Stimulated activated CD4-positive, alpha-beta T cell treated with anti-CD3 and anti-CD28 coated beads, Interleukin-12 subunit alpha, Interleukin-12 subunit beta, amount 100 ng/mL, for 24 hours (primary cell): ENCODE measurements around the gene ITIH1.

Source experiments
- DNase-seq, 2 experiments: peaks; one replicate each; pipeline ENCODE4 v3.0.0-alpha.2; 2020; ENCODE audit warnings: low read depth in 2 of 2

Gene ITIH1

DNA sequence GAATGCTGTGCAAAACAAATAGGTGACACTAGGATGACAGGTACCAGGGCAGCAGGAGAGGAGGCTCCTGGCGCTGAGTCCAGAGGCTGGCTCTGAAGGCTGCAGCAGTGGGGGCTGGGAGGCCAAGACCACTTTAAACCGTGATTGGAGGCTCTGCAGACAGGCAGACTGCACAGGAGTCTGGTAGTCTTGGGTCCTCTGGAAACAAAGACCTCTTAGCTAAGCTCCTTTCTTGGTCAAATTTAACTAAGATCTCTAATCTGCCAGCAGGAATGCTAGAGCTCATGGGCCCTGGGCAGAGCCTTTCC, 61.8 kb downstream of the ITIH1 start:
- DNase-seq, result no peak

DNA sequence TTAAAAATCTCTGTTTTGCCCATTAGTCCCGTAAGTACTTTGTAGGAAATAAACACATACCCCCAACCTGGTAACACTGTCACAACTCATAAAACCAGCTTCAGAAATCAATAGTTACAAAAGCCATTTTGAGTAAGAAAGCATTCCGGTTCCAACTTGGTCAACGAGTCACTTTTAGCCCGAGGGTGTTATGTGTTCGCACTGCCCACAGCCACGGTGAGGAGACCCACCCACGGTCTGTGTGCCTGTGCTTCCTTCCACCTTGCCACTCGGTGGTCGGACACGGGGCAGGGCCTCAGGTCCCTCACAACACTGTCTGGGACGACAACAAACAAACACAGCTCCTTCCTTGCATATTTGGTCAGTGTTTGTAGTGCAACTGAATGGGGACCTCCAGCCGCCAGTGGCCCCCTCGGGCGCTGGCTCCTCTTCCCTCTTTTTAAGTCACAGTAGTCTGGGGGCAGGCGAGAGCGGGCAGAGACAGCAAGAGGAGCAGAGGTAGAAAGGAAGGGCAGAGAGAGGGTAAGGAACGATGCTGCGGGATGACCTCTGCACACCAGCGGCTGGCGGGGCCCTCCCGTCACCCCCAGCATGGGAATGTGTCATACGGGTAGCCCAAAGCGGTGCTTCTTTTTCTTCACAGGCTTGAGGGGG, 62.6 kb downstream of the ITIH1 start:
- no peak for DNase-seq

DNA sequence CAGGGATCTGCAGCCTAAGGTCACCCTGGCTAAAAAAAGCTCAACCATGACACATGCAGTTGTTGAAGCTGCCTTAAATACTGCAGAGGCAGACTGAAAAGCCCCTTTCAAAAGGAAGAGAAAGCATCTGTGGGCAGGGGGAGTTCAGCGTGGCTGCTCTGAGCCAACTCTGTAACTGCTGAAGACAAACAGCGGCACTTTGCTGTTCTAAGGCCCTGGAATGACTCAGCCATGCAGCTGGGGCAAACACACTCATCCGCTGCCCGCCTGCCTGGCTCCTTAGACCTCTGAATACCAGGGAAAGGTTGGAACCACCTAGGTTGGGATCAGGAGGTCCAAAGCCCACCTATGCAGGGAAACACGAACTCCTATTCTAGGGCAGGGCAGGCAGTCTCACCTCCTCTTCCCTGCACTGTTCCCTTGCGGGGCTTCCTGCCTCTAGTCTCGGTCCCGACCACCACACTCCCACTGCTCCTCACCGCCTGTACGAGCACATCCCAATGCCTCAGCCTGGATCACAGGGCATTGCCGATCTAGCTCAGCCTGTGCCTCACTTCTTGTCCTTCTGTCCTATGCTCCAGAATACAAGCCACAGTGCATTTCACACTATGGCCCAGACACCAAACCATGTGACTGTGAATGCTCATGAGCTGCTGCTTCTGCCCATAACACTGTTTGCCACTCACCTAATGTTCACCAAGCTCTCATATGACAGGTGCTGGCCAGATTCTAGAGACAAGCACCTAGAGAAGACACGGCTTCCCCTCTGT, 64.0 kb downstream of the ITIH1 start:
- DNase-seq, result no peak
